GM19239 (cell line): ENCODE data around the gene CD300LB.
A peak's percentile ranks its signal among the peaks of the same experiment; 100 is the strongest.

Source experiments
- DNase-seq: peaks from one replicate; pipeline ENCODE4 v3.0.0; 2011; ENCODE audit warnings: low spot score; ENCODE audit not compliant: insufficient read length
- FAIRE-seq: peaks from 2 replicates; lab custom pipeline; 2011; peaks lifted over from hg19 to GRCh38; lab: Jason Lieb, UNC

CD300LB gene

DNA sequence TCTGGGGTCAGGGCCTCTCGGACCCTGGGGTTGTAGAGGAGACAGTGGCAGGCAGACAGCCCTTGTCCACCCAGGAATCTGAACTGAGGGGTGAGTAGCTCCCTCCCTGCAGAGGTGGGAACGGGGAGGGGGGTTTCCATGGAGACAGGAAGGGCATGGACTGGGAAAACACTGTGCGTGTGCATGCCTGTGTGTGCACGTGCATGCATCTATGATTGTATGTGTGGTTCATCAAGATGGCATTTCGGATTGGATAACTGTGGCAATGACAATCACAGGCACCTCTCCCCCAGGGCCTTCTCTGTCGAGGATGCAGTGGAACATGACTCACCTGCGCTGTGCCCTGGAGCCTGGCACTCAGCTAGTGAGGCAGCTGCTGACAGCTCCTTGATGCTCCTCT lies 20.8 kb upstream of the CD300LB start:
- FAIRE-seq (no peak), DNase-seq (no peak)

- DNase-seq: no peak
- no peak for FAIRE-seq
These were observed 19.3 kb upstream of the CD300LB start for GRCh38 chr17:74550602-74551001.

DNA sequence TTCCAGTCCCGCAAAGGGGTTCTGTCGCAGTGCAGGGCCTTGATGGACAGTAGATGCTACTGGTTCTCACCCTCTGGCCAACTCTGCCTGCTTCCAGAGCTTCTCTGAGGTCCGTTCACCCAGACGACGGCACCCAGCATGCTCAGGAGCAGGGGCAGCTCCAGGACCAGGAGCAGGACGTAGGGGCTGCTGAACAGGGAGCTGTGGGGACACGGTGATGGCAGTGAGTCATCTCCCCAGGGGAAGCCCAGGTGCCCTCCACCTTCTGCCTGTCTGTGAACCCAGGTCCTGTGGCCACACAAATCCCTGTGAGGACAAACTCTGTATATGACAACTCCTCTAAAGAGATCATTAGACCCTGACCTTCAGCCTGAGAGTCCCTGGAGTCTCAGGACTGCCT lies 18.1 kb upstream of the CD300LB start:
- FAIRE-seq (no peak), DNase-seq (no peak)

DNA sequence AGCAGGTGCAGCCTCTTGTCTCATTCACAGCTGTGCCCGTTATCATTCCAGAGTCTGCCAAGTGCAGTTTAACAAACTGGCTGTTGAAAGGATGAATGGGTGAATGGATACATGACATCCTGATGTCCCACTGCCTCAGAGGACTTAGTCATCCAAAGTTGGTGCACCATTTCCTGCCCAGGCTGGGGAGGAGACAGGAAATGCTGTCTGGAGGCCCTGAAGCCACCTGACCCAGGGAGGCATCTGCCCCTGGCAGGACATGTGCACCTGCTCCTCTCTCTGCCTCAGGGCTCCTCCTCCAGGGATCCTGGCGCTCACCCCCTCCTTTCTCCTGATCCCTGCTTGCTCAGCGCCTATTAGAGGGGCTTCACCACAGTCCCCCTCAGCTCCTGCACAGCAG lies 16.5 kb upstream of the CD300LB start:
- FAIRE-seq: no peak
- no peak for DNase-seq

DNA sequence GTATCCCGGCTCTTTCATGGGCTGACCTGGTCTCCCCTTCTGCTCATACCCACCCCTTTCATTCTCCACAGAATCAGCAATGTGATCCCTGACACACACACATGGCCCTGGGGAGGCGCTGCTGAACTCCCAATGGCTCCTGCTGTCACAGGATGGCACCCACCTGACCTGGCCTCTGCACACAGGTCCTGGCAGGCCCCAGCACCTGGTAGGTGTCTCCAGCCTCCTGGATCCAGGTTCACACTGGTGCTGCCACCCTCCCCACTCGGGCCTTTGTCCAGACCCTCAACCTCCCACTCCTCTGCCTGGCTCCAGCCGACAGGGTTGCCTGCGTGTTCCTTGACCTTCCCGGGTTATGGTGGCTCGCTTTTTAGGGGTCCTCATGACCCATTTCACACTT lies 16.0 kb upstream of the CD300LB start:
- FAIRE-seq: no peak
- no peak for DNase-seq

DNA sequence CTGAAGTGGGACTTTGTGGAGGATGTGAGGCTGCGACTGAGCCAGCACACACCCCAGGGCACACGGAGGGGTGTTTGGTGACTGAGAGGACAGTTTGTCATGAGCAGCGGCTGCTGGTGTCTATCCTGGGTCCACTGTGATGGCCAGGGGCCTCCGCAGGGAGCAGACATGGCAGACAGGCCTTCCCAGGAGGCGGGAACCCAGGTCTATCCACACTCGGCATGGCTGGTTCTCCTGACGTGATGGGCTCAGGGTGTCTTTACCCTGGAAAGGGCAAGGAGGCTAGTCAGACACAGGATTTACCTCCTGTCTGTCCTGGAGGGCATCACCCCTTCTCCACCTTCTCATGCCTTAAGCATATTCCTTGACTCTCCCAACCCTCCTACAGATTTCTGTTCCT lies 15.3 kb upstream of the CD300LB start:
- no peak for DNase-seq
- no peak for FAIRE-seq

GRCh38 chr17:74545843-74546230 lies 14.6 kb upstream of the CD300LB start, which contains the start of gene CD300C:
CD300C (minus strand) TSS chr17:74546115; CDS start chr17:74545782, 333 bp downstream.
- FAIRE-seq (no peak), DNase-seq (no peak)

- FAIRE-seq (no peak), DNase-seq (no peak)
These were observed 13.9 kb upstream of the CD300LB start for GRCh38 chr17:74544991-74545842.

GRCh38 chr17:74543891-74544760 lies 12.9 kb upstream of the CD300LB start:
- FAIRE-seq: no peak

DNA sequence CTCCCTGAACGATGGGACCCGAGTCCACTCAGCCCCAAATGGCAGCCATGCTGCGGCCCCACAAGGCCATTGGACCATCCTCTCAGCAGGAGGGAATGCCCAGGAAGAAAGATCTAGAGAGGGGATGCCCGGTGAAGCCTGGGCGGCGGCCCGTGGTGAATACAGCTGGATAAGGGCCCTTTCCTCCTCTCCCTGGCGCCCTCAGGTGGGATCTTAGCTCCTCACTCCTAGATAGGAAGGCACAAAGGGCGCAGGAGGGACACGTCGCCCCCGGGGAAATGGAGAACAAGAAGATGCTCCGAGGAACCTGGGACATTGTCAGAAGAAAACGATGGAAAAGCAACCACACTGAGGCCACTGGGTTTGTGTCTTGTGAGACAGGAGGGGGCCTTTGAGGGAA lies 12.1 kb upstream of the CD300LB start:
- DNase-seq (no peak), FAIRE-seq (no peak)

More at GRCh38 chr17:74543891-74544760, 12.9 kb upstream of the CD300LB start:
- DNase-seq: no peak

GRCh38 chr17:74542727-74543383 lies 11.6 kb upstream of the CD300LB start:
- FAIRE-seq (no peak), DNase-seq (no peak)

- DNase-seq: no peak
- no peak for FAIRE-seq
These were observed 10.9 kb upstream of the CD300LB start for GRCh38 chr17:74542166-74542565.

DNA sequence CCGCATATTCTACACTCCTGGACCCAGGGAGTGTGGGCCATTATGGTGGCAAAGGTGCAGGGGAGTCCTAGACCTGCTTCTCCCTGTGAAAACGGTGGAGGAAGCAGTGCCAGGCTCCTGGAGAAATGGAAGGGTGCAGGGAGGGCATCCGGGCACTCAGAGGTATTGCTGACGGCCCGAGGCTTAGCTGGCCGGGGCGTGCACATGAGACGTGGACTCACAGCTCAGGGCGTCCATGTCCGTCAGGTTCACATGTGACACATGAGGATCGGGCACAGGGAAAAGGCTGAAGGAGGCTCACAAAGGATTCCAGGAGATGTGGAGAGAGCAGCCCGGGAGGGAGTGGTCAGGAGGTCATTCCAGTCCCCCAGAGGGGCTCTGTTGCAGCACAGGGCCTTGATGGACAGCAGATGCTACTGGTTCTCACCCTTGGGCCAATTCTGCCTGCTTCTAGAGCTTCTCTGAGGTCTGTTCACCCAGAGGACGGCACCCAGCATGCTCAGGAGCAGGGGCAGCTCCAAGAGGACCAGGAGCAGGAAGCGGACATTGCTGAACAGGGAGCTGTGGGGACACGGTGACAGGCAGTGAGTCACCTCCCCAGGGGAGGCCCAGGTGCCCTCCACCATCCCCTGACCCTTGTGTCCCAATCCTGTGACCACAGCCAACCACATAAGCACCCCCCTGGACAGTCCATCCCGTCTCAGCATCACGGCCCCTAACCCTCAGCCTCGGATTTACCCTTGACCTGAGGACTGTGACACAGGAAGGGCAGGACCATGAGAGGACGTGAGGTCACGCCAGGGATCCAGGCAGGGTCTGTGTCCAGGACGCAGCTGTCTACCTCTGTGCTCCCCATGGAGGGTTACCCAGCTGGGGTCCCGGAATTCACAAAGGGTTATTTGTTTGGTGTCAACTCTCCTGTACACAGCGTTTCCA lies 10.2 kb upstream of the CD300LB start:
- FAIRE-seq (no peak), DNase-seq (no peak)

DNA sequence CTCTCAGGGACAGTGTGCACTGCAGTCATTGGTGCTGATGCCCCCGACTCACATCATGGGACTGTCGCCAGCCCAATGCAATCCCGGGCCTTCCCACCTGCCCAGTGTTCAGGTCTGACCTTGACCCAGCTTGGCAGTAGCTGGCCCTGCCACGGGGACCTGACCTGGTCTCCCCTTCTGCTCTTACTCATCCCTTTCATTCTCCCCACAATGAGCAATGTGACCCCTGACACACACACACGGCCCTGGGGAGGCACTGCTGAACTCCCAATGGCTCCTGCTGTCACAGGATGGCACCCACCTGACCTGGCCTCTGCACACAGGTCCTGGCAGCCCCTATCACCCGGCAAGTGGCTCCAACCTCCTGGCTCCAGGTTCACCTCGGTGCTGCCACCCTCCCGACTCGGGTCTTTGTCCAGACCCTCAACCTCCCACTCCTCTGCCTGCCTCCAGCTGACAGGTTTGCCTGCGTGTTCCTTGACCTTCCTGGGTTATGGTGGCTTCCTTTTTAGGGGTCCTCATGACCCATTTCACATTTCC lies 8.1 kb upstream of the CD300LB start:
- no peak for FAIRE-seq
- DNase-seq: no peak

GRCh38 chr17:74536890-74537289 lies 5.6 kb upstream of the CD300LB start:
- DNase-seq (no peak), FAIRE-seq (no peak)

- DNase-seq (no peak), FAIRE-seq (no peak)
These were observed 840 bp upstream of the CD300LB start for GRCh38 chr17:74532115-74532514.

- DNase-seq: no peak
- no peak for FAIRE-seq
These were observed 484 bp downstream of the CD300LB start for GRCh38 chr17:74530831-74531150.

GRCh38 chr17:74529243-74529642 lies 2.0 kb downstream of the CD300LB start:
- no peak for FAIRE-seq

DNA sequence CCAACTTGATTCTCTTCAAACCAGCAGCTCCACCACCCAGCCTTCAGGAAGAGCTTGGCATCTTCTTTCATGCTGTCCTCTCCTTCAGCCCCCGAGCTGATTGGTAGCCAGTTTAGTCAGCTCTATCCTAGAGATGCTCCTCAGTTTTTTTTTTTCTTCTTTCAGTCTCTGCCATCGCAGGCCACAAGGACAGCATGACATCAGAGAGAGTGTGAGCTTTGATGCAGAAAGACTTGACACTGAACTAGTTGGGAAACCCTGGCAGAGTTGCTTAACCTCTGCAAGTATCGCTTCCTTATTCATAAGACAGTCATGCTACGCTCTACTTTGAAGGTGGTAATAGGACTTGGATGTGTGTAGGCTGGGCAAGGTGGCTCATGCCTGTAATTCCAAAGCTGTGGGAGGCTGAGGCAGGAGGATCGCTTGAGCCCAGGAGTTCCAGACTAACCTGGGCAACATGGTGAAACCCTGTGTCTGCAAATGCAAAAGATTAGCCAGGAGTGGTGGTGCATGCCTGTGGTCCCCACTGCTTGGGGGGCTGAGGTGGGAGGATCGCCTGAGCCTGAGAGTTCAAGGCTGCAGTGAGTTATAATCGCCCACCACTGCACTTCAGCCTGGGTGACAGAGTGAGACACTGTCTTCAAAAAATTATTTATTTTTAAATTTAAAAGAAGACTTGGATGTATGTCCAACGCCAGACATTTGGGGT lies 2.6 kb downstream of the CD300LB start:
- FAIRE-seq (peak; percentile 97), DNase-seq (peak; percentile 60)

More at GRCh38 chr17:74529243-74529642, 2.0 kb downstream of the CD300LB start:
- DNase-seq: no peak
